ENCODE data around the gene DDC.

DDC gene

DNA sequence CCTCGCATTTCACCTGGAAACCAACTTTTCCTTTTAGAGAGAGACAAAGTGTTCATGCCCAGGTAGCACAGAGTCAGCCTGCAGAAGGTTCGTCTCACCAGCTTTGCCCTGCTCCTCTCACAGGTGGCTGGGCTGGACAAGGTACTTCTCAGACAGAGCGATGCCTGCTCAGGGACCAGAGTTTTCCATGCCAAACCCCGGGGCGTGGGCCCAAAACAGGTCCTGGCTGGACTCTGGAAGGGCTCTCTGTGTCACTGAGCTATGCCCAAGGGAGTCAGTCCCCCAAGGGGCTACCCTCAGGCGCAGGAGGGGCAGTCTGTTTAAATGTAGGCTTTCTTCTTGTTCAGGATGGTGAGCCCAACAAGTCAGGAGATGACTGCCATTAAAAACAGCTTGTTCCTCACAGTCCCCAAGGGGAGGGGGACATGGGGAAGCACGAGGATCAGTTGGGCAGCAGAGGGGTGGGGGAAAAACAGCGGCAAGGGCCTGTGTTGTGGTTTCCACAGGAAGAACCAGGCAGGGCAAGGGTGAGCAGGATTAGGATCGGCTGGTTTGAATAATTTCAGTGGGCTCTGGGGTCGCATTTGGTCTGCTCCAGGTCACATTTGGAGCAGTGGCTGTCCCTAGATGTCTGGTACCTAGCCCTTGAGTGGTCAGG, 59.5 kb downstream of the DDC start:
- TF ChIP-seq, protein P1, sequence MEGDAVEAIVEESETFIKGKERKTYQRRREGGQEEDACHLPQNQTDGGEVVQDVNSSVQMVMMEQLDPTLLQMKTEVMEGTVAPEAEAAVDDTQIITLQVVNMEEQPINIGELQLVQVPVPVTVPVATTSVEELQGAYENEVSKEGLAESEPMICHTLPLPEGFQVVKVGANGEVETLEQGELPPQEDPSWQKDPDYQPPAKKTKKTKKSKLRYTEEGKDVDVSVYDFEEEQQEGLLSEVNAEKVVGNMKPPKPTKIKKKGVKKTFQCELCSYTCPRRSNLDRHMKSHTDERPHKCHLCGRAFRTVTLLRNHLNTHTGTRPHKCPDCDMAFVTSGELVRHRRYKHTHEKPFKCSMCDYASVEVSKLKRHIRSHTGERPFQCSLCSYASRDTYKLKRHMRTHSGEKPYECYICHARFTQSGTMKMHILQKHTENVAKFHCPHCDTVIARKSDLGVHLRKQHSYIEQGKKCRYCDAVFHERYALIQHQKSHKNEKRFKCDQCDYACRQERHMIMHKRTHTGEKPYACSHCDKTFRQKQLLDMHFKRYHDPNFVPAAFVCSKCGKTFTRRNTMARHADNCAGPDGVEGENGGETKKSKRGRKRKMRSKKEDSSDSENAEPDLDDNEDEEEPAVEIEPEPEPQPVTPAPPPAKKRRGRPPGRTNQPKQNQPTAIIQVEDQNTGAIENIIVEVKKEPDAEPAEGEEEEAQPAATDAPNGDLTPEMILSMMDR (IDR thresholded peaks at IDR 0.05; ENCODE audit: insufficient read depth, low read depth, low read length, missing control alignments), result no peak
- no peak overlapping the region for H3K4me3 ChIP-seq (ENCODE audit: low read depth, low read length)
- no peak for DNase-seq (ENCODE audit: low read depth)

DNA sequence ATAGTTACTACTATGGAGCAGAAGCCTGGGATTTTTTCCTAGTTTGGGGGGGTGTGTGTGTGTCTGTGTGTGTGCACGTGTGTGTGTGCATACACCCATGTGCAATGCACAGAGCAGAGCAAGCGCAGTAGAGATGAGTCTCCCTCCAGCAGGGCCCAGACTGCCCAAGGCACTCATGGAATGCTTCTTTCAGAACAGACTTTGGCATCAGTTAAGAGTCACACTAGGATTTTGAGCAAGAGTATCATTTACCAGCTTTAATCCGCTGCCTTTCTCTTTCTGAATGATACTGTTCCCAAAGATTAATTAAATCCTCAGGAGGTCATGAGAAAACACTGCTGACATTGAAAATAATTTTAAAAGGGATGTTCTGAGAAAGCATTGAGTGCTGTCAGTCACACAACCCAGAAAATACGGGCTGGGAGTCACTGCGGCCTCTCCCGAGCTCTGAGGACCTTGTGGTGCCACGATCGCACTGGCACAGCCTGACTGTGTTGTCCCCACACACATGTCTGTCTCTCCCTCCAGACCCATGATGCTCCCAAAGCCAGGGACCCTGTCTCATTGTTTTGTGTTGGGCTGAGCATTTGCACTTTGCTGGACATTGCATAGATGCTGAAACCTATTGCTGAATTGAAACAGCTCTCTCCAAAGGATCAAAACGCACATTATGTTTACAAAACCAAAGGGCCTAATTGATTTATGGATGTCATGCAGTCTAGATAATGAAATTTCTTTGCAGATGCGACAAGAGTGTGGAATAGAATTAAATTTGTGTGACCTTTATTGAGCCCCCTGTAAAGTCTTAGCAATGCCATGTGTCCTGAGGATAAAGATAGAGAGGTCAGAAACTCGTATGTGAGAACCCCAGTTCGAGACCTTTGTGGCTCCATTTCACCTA, 60.3 kb downstream of the DDC start:
- H3K4me3 ChIP-seq (ENCODE audit: low read depth, low read length), result no peak overlapping the region
- TF ChIP-seq, protein P1 (IDR thresholded peaks at IDR 0.05; ENCODE audit: insufficient read depth, low read depth, low read length, missing control alignments), result no peak
- no peak for DNase-seq (ENCODE audit: low read depth)

DNA sequence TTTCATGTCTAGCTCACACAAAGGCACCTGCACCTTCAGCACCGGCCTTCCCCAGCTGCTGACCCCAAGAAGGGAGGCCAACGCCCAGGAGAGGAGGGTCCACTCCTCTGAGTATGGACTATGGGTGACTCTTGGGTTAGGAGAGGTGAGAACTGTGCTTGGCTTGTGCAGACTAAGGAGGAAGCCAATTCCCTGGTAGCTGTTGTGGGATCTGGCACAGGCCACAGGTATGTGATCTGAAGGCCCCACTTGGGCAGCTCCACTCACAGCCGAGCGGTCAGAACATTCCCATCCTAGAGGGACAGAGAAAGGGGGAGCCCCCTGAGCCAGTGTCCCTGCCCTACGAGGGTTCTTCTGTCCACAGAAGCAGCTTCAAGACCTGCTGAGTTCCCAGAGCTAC, 62.3 kb downstream of the DDC start:
- DNase-seq (ENCODE audit: low read depth), result no peak
- TF ChIP-seq, protein P1 (IDR thresholded peaks at IDR 0.05; ENCODE audit: insufficient read depth, low read depth, low read length, missing control alignments), result no peak

DNA sequence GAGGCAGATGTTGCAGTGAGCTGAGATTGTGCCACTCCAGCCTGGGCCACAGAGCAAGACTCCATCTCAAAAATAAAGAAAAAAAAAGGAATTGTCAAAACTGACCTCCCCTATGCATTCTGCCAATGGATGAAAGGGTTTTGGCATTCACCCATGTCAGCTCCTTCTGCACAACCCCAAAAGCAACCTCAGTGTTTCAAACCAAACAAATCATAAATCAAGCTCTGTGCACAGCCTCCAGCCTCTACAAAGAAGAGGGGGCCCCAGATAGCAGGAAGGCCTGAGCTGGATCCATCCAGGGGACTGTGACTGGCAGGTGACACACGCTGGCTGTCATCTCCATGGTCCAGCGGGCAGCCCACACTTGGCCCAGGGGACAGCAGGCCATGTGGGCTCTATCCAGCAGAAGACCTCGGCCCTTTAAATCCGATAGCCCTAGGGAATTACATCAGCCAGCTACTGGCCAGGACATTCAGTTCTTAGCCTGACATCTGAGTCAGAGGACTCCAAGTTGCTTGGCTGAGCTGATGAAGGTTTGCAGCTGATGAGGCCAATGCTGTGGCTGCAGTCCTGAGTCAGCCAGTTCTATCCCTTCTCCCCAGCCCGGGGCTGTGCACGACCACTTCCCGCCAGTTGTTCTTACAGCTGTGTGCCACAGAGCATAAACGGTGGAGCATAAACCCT, 63.1 kb downstream of the DDC start:
- TF ChIP-seq, protein P1 (IDR thresholded peaks at IDR 0.05; ENCODE audit: insufficient read depth, low read depth, low read length, missing control alignments), result no peak
- DNase-seq (ENCODE audit: low read depth), result no peak
- no peak overlapping the region for H3K4me3 ChIP-seq (ENCODE audit: low read depth, low read length)

More for the DNA sequence above, 62.3 kb downstream of the DDC start:
- no peak overlapping the region for H3K4me3 ChIP-seq (ENCODE audit: low read depth, low read length)

DNA sequence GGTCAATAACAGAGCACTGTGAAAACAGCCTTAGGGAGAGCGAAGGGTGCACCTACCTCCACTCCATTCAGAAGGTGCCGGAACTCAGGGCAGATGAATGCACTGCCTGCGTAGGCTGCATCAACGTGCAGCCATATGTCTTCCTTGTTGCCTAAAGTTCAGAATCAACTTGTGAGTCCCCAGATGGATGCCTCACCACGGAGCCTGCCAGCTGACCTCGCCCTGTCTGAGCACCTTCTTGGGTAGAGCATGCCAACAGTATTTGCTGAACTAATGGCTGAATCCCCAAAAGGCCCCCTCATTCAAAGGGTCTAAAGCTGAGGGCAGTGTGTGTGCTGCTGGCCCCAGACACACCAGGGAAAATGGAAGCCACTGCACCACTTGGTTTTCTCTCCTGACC, 66.1 kb downstream of the DDC start:
- TF ChIP-seq, protein P1 (IDR thresholded peaks at IDR 0.05; ENCODE audit: insufficient read depth, low read depth, low read length, missing control alignments), result no peak
- DNase-seq (ENCODE audit: low read depth), result no peak

DNA sequence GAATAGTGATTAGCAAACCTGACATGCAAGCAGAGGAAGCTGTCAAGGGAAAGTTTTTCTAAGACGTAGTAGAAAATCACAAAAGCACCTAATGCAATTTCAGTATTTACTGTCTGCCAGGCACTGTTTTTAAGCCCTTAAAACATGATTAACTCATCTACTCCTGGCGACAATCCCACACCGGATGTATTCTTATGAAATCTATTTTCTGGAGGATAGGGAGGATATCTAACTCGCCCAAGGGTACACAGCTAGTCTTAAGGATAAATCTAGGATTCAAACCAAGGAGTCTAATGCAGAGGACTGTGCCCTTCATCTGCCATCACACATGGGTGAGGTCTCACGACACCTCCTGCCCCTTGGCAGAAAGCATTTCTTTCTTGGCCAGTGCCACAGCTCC, 67.2 kb downstream of the DDC start:
- TF ChIP-seq, protein P1 (IDR thresholded peaks at IDR 0.05; ENCODE audit: insufficient read depth, low read depth, low read length, missing control alignments), result no peak
- DNase-seq (ENCODE audit: low read depth), result no peak
- no peak overlapping the region for H3K4me3 ChIP-seq (ENCODE audit: low read depth, low read length)

More for the DNA sequence above, 66.1 kb downstream of the DDC start:
- no peak overlapping the region for H3K4me3 ChIP-seq (ENCODE audit: low read depth, low read length)

All from GM12865 (cell line).